ENCODE results near the gene NAT9. TPM values are rescaled to one million over a fixed set of nuclear protein-coding genes. Genes with fewer than 3 reads are reported as not detected.

NAT9 gene
- total RNA-seq, 3 donors from 2014 or later, result 35.8 to 40.6 (median 39.8) TPM

GRCh38 chr17:74737299-74738050 is 38.7 kb downstream of the NAT9 start:
- no peak overlapping the region for H3K4me3 ChIP-seq
- peaks cover 31% of the 10 kb centered on the region for H3K4me1 ChIP-seq (ENCODE audit: low read depth)
- intact Hi-C loops (cut with DNase I, micrococcal nuclease), result no loop called here
- peak in 1 of 3 donors; percentile 67 for DNase-seq
- TF ChIP-seq CTCF (IDR thresholded peaks at IDR 0.05), result no peak
- H3K36me3 ChIP-seq (ENCODE audit: low read depth), result no peaks in the 10 kb centered on the region
- ATAC-seq, result peak; percentile 23
- no peaks in the 10 kb centered on the region for H3K9me3 ChIP-seq

GRCh38 chr17:74736513-74737298 is 39.4 kb downstream of the NAT9 start, which contains the start of gene RAB37:
RAB37 (plus strand) TSS chr17:74737256; CDS start chr17:74737273, 17 bp downstream.
- no peaks in the 10 kb centered on the region for H3K9me3 ChIP-seq
- peak in 2 of 3 donors; percentile 65 to 81 for DNase-seq
- H3K4me3 ChIP-seq, result no peak within 1 kb of the TSS
- intact Hi-C loops (cut with DNase I, micrococcal nuclease), result no loop called here
- peak; percentile 63 for ATAC-seq
- peaks cover 27% of the 10 kb centered on the region for H3K4me1 ChIP-seq (ENCODE audit: low read depth)
- no peaks in the 10 kb centered on the region for H3K36me3 ChIP-seq (ENCODE audit: low read depth)
- TF ChIP-seq CTCF (IDR thresholded peaks at IDR 0.05), result peak; percentile 28

- TF ChIP-seq CTCF (IDR thresholded peaks at IDR 0.05), result no peak
- ATAC-seq (no peak), DNase-seq (no peak)
- intact Hi-C loops (cut with DNase I, micrococcal nuclease), result no loop called here
- peaks cover 22% of the 10 kb centered on the region for H3K4me1 ChIP-seq (ENCODE audit: low read depth)
- H3K36me3 ChIP-seq (ENCODE audit: low read depth), result no peaks in the 10 kb centered on the region
- no peak overlapping the region for H3K4me3 ChIP-seq
- H3K9me3 ChIP-seq, result no peaks in the 10 kb centered on the region
These were observed 41.9 kb downstream of the NAT9 start for GRCh38 chr17:74734256-74734655.

GRCh38 chr17:74733365-74734122 is 42.6 kb downstream of the NAT9 start:
- no peaks in the 10 kb centered on the region for H3K36me3 ChIP-seq (ENCODE audit: low read depth)
- H3K4me1 ChIP-seq (ENCODE audit: low read depth), result peaks cover 16% of the 10 kb centered on the region
- no peak for ATAC-seq
- H3K4me3 ChIP-seq, result no peak overlapping the region
- intact Hi-C loops (cut with DNase I, micrococcal nuclease), result no loop called here
- peak in 1 of 3 donors; percentile 27 for DNase-seq
- H3K9me3 ChIP-seq, result no peaks in the 10 kb centered on the region
- no peak for TF ChIP-seq CTCF (IDR thresholded peaks at IDR 0.05)

GRCh38 chr17:74732042-74732867 is 43.9 kb downstream of the NAT9 start:
- Histone ChIP-seq H3K4me3 (no peak overlapping the region), H3K9me3 (no peaks in the 10 kb centered on the region), H3K4me1 (ENCODE audit: low read depth) (peaks cover 6% of the 10 kb centered on the region), H3K36me3 (ENCODE audit: low read depth) (no peaks in the 10 kb centered on the region)
- no peak for DNase-seq
- no peak for ATAC-seq
- TF ChIP-seq CTCF (IDR thresholded peaks at IDR 0.05), result no peak
- intact Hi-C loops (cut with DNase I, micrococcal nuclease), result no loop called here

All from mucosa of descending colon (tissue), 3 donors.